ENCODE measurements around the gene FKBP3. TPM values are rescaled to one million over a fixed set of nuclear protein-coding genes. Genes with fewer than 3 reads are reported as not detected.

Gene FKBP3
- total RNA-seq, 2 experiments from 2014 or later: 22.4 to 41.1 TPM

GRCh38 chr14:45114327-45114726 lies 20.0 kb downstream of the FKBP3 start:
- POLR2A ChIA-PET: interaction anchor here (0.6 to 1.3 kb wide), 8 partner anchors 8 to 780 kb away, joined by 3 to 7 read pairs (median 3); partner anchors contain the start of gene FKBP3
- TF ChIP-seq CTCF (conservative IDR thresholded peaks at IDR 0.05; ENCODE audit: low read length) (no peak), EZH2phosphoT487 (IDR thresholded peaks at IDR 0.05; ENCODE audit: borderline replicate concordance, low read depth, low read length) (no peak)

GRCh38 chr14:45112896-45113781 lies 21.1 kb downstream of the FKBP3 start:
- H3K4me3 ChIP-seq (ENCODE audit: low read depth, low read length, poor library complexity, severe bottlenecking): no peak overlapping the region
- intact Hi-C loops (cut with micrococcal nuclease; ENCODE audit: unreplicated experiment): no loop called here
- no peaks in the 10 kb centered on the region for H3K79me2 ChIP-seq (ENCODE audit: insufficient read depth, low read depth, low read length)
- H3K36me3 ChIP-seq (ENCODE audit: insufficient read depth, low read length): peaks cover 99% of the 10 kb centered on the region
- no peaks in the 10 kb centered on the region for H3K9me3 ChIP-seq (ENCODE audit: low read length)
- no peaks in the 10 kb centered on the region for H3K4me1 ChIP-seq (ENCODE audit: insufficient read depth, low read length, poor library complexity, severe bottlenecking)
- no peak overlapping the region for H2AFZ ChIP-seq (ENCODE audit: low read length)
- CTCF ChIA-PET (ENCODE audit: unreplicated experiment): no interaction called here
- H3K4me2 ChIP-seq (ENCODE audit: low read length): no peak overlapping the region
- no peak for DNase-seq (ENCODE audit: low spot score)
- no peaks in the 10 kb centered on the region for H3K9me2 ChIP-seq (ENCODE audit: insufficient read depth, low read length)
- H3K27ac ChIP-seq (ENCODE audit: low read depth, low read length, poor library complexity, severe bottlenecking): no peak overlapping the region
- no TSS peak for BruUV-seq (replicated peaks)
- H4K20me1 ChIP-seq (ENCODE audit: insufficient read depth, low read length): no peaks in the 10 kb centered on the region
- POLR2A ChIA-PET: interaction anchor here (0.6 to 1.3 kb wide), 3 partner anchors 10 to 779 kb away, joined by 3 to 5 read pairs (median 3); no protein-coding TSS in a partner anchor
- TF ChIP-seq CTCF (conservative IDR thresholded peaks at IDR 0.05; ENCODE audit: low read length): no peak

More at GRCh38 chr14:45114327-45114726, 20.0 kb downstream of the FKBP3 start:
- no peak overlapping the region for H3K4me3 ChIP-seq (ENCODE audit: low read depth, low read length, poor library complexity, severe bottlenecking)
- H3K36me3 ChIP-seq (ENCODE audit: insufficient read depth, low read length): peaks cover 99% of the 10 kb centered on the region
- no peak overlapping the region for H3K4me2 ChIP-seq (ENCODE audit: low read length)
- no peak for DNase-seq (ENCODE audit: low spot score)
- H3K79me2 ChIP-seq (ENCODE audit: insufficient read depth, low read depth, low read length): no peaks in the 10 kb centered on the region
- intact Hi-C loops (cut with micrococcal nuclease; ENCODE audit: unreplicated experiment): no loop called here
- no peaks in the 10 kb centered on the region for H3K4me1 ChIP-seq (ENCODE audit: insufficient read depth, low read length, poor library complexity, severe bottlenecking)
- H3K9me3 ChIP-seq (ENCODE audit: low read length): no peaks in the 10 kb centered on the region
- BruUV-seq (replicated peaks): no TSS peak
- H2AFZ ChIP-seq (ENCODE audit: low read length): no peak overlapping the region
- no peak overlapping the region for H3K27ac ChIP-seq (ENCODE audit: low read depth, low read length, poor library complexity, severe bottlenecking)
- H3K9me2 ChIP-seq (ENCODE audit: insufficient read depth, low read length): no peaks in the 10 kb centered on the region
- CTCF ChIA-PET (ENCODE audit: unreplicated experiment): no interaction called here
- H4K20me1 ChIP-seq (ENCODE audit: insufficient read depth, low read length): no peaks in the 10 kb centered on the region

GRCh38 chr14:45104561-45104960 lies 29.7 kb downstream of the FKBP3 start:
- Histone ChIP-seq H4K20me1 (ENCODE audit: insufficient read depth, low read length) (no peaks in the 10 kb centered on the region; the same call in 1 of the 2 replicates), H3K27ac (ENCODE audit: low read depth, low read length, poor library complexity, severe bottlenecking) (no peak overlapping the region), H2AFZ (ENCODE audit: low read length) (no peak overlapping the region), H3K9me2 (ENCODE audit: insufficient read depth, low read length) (no peaks in the 10 kb centered on the region), H3K4me3 (ENCODE audit: low read depth, low read length, poor library complexity, severe bottlenecking) (no peak overlapping the region), H3K36me3 (ENCODE audit: insufficient read depth, low read length) (peaks cover 99% of the 10 kb centered on the region), H3K4me1 (ENCODE audit: insufficient read depth, low read length, poor library complexity, severe bottlenecking) (no peaks in the 10 kb centered on the region), H3K79me2 (ENCODE audit: insufficient read depth, low read depth, low read length) (no peaks in the 10 kb centered on the region), H3K9me3 (ENCODE audit: low read length) (no peaks in the 10 kb centered on the region), H3K4me2 (ENCODE audit: low read length) (no peak overlapping the region)
- intact Hi-C loops (cut with micrococcal nuclease; ENCODE audit: unreplicated experiment): no loop called here
- POLR2A ChIA-PET: interaction anchor here (1.0 to 1.3 kb wide), 2 partner anchors 10 kb away, joined by 3 to 4 read pairs; no protein-coding TSS in a partner anchor
- no peak for DNase-seq (ENCODE audit: low spot score)
- BruUV-seq (replicated peaks): no TSS peak
- TF ChIP-seq EZH2phosphoT487 (IDR thresholded peaks at IDR 0.05; ENCODE audit: borderline replicate concordance, low read depth, low read length) (no peak), CTCF (conservative IDR thresholded peaks at IDR 0.05; ENCODE audit: low read length) (no peak)
- CTCF ChIA-PET (ENCODE audit: unreplicated experiment): no interaction called here

All from OCI-LY7 (cell line).